Erythroblast (primary cell): ENCODE data around the gene DAZL.

Source experiments
- GATA1 ChIP-seq: IDR thresholded peaks from 2 replicates; pipeline ENCODE4 v1.6.1; 2011; ENCODE audit warnings: low read depth, mild to moderate bottlenecking, control low read depth, low read length, moderate library complexity
- POLR2A ChIP-seq: IDR thresholded peaks from 2 replicates; pipeline ENCODE4 v1.6.1; 2011; ENCODE audit warnings: mild to moderate bottlenecking, low read length

DNA sequence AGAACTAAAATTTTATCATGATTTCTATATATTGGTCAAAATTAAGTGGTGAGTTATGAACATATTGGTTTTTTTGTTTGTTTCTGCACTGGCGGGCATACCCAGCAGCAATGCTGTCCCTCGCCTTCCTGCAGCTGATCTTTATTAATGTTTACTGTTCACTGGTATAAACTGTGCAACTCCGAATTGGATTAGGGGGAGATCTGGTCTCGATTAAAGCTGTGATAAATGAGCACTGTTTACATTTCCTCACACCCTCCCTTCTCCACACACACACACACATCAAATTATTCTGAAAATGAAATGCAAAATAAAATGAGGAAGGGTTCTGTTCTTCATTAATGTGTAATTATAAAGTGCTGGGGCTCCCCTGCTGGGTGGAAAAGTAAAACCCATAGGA, 48.5 kb upstream of the DAZL start:
- no peak for TF ChIP-seq POLR2A
- no peak for TF ChIP-seq GATA1
